Measurements from ENCODE around the gene PSMG2.

DNA sequence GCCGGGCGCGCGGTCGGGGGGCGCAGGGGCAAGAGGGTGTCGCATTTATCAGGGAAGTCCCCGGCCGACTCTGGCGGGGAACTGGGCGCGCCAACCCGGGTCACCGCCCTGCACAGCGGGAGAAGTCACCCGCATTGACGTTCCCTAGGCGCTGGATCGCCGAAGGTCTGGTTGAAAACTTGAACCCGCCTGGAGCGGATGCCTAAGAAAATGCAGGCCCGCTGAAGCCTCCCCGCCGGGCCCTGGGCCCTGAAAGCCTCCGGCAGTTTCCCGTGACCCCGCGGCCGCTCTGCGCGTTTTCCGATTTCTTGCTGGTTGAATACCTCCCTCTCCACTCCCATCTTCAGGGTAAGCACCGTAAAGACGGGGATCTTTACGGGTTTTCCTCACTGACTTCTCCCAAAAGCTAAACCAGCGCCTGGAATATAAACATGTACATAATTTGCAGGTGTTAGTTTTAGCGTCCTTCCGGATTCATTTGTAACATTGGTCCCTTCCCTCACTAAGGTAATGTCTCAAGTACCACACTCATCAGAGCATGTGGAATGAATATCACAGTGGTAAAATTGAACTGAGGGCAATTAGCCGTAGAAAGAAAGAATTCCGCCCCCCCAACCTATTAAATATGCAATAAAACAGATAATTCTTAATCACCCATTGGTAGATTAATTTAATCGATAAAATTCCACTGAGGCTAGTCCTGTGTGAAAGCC, 44.3 kb upstream of the PSMG2 start:
- TF ChIP-seq POLR2A (IDR thresholded peaks at IDR 0.05), result no peak
- TF ChIP-seq, protein P1, sequence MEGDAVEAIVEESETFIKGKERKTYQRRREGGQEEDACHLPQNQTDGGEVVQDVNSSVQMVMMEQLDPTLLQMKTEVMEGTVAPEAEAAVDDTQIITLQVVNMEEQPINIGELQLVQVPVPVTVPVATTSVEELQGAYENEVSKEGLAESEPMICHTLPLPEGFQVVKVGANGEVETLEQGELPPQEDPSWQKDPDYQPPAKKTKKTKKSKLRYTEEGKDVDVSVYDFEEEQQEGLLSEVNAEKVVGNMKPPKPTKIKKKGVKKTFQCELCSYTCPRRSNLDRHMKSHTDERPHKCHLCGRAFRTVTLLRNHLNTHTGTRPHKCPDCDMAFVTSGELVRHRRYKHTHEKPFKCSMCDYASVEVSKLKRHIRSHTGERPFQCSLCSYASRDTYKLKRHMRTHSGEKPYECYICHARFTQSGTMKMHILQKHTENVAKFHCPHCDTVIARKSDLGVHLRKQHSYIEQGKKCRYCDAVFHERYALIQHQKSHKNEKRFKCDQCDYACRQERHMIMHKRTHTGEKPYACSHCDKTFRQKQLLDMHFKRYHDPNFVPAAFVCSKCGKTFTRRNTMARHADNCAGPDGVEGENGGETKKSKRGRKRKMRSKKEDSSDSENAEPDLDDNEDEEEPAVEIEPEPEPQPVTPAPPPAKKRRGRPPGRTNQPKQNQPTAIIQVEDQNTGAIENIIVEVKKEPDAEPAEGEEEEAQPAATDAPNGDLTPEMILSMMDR (IDR thresholded peaks at IDR 0.05), result no peak
- no peak for TF ChIP-seq POLR2AphosphoS5 (IDR thresholded peaks at IDR 0.05)

All from prostate gland (tissue), 2 donors.